GM12865 (cell line): ENCODE results near the gene TCEA2.

Experiments used
- DNase-seq: peaks from one replicate; pipeline ENCODE4 v3.0.0; 2010; ENCODE audit warnings: low read depth
- H3K4me3 ChIP-seq: 2 replicates; pipeline ENCODE4 v1.5.1; 2011; ENCODE audit warnings: mild to moderate bottlenecking, low read depth, low read length, control low read depth
- CTCF ChIP-seq: IDR thresholded peaks from 2 replicates; pipeline ENCODE4 v1.5.1; 2011; ENCODE audit warnings: low read length, control low read depth, low read depth, inconsistent platforms; ENCODE audit not compliant: insufficient read depth; ENCODE audit errors: missing control alignments

The TCEA2 gene

GRCh38 chr20:64080813-64081623 lies 18.0 kb downstream of the TCEA2 start:
- H3K4me3 ChIP-seq: no peak overlapping the region
- TF ChIP-seq CTCF: no peak
- DNase-seq: no peak

GRCh38 chr20:64081624-64081964 lies 18.6 kb downstream of the TCEA2 start:
- no peak overlapping the region for H3K4me3 ChIP-seq
- no peak for DNase-seq
- no peak for TF ChIP-seq CTCF

GRCh38 chr20:64082126-64082731 lies 19.2 kb downstream of the TCEA2 start:
- H3K4me3 ChIP-seq: no peak overlapping the region
- DNase-seq: no peak
- no peak for TF ChIP-seq CTCF

- TF ChIP-seq CTCF: no peak
- DNase-seq: no peak
- H3K4me3 ChIP-seq: no peak overlapping the region
Measured at GRCh38 chr20:64082820-64083377, 19.9 kb downstream of the TCEA2 start.

GRCh38 chr20:64083378-64083803 lies 20.4 kb downstream of the TCEA2 start:
- H3K4me3 ChIP-seq: no peak overlapping the region; the same call in 1 of the 2 replicates
- peak; percentile 74 for DNase-seq
- TF ChIP-seq CTCF: peak; percentile 62

GRCh38 chr20:64083804-64084684 lies 21.0 kb downstream of the TCEA2 start, which contains the start of gene LKAAEAR1:
TSS of gene LKAAEAR1 (minus strand) at chr20:64084398. CDS start at chr20:64084219, 179 bp downstream.
- DNase-seq: no peak
- no peak within 1 kb of the TSS; the same call in 1 of the 2 replicates for H3K4me3 ChIP-seq
- TF ChIP-seq CTCF: no peak
